Caco-2 (cell line): Measurements from ENCODE around the gene ZNF576. TPM values are rescaled to one million over a fixed set of nuclear protein-coding genes. Genes with fewer than 3 reads are reported as not detected.

ENCODE experiments used
- BruUV-seq: library from RNA; stranded (reverse); fragments of 400-500 nt; replicated peaks from 2 replicates; lab custom pipeline; 2021; lab: Mats Ljungman, UMichigan
- CTCF ChIA-PET: fragments of 300-600 bp; sonication (Branson Sonifier 250); formaldehyde crosslinking; loops from one replicate; lab custom pipeline; 2022; ENCODE audit warnings: antibody characterized with exemption; lab: Charles Lee
- POLR2A ChIA-PET: fragments of 300-600 bp; sonication (Branson Sonifier 250); formaldehyde crosslinking; loops from one replicate; lab custom pipeline; 2022; ENCODE audit warnings: antibody characterized with exemption; lab: Charles Lee
- DNase-seq, 2 experiments: peaks; one replicate each; pipeline versions ENCODE4 v3.0.0 to v3.0.0-alpha.2; 2020 to 2022
- H3K27me3 ChIP-seq: replicated peaks from 2 replicates; pipeline ENCODE4 v1.6.0; 2011; ENCODE audit warnings: low read length; ENCODE audit not compliant: control insufficient read depth, insufficient read depth
- H3K36me3 ChIP-seq: 2 replicates; pipeline ENCODE4 v1.5.1; 2011; ENCODE audit warnings: low read length; ENCODE audit not compliant: control insufficient read depth, insufficient read depth
- H3K4me1 ChIP-seq: fragments of 250-450 bp; sonication (Bioruptor Pico); 2 replicates; pipeline ENCODE4 v1.5.1; 2020; ENCODE audit warnings: mild to moderate bottlenecking
- H3K4me3 ChIP-seq: 2 replicates; pipeline ENCODE4 v1.5.1; 2011; ENCODE audit warnings: low read depth, mild to moderate bottlenecking, control low read depth, low read length
- H3K9me3 ChIP-seq: fragments of 250-450 bp; sonication (Bioruptor Pico); 2 replicates; pipeline ENCODE4 v1.5.1; 2020; ENCODE audit warnings: mild to moderate bottlenecking, moderate library complexity
- H3K27ac Mint-ChIP-seq: one replicate; pipeline ENCODE4 v1.8.0; 2022; ENCODE audit warnings: mixed read lengths; ENCODE audit not compliant: unreplicated experiment
- H3K27me3 Mint-ChIP-seq: one replicate; pipeline ENCODE4 v1.8.0; 2022; ENCODE audit warnings: mixed read lengths; ENCODE audit not compliant: insufficient read depth, unreplicated experiment
- H3K36me3 Mint-ChIP-seq: one replicate; pipeline ENCODE4 v1.8.0; 2022; ENCODE audit warnings: mild to moderate bottlenecking, mixed read lengths; ENCODE audit not compliant: insufficient read depth, unreplicated experiment
- H3K4me1 Mint-ChIP-seq: one replicate; pipeline ENCODE4 v1.8.0; 2022; ENCODE audit warnings: low read depth, mixed read lengths; ENCODE audit not compliant: unreplicated experiment
- H3K4me3 Mint-ChIP-seq: one replicate; pipeline ENCODE4 v1.8.0; 2022; ENCODE audit warnings: mild to moderate bottlenecking, moderate library complexity, mixed read lengths; ENCODE audit not compliant: unreplicated experiment
- H3K9me3 Mint-ChIP-seq: one replicate; pipeline ENCODE4 v1.8.0; 2022; ENCODE audit warnings: mixed read lengths; ENCODE audit not compliant: unreplicated experiment
- CTCF ChIP-seq, 2 experiments: fragments of 200-600 bp in 1 of 2; IDR thresholded peaks; 1 replicate in 1 of 2; 2 replicates in 1 of 2; pipeline versions ENCODE4 v1.5.1 to v1.8.0; 2011 to 2022; ENCODE audit warnings: antibody characterized with exemption in 1 of 2, control low read depth in 1 of 2, inconsistent platforms in 1 of 2, low read depth in 1 of 2, low read length in 1 of 2, mild to moderate bottlenecking in 1 of 2, moderate library complexity in 1 of 2; ENCODE audit not compliant: insufficient read depth in 1 of 2, severe bottlenecking in 1 of 2, unreplicated experiment in 1 of 2
- intact Hi-C: fragments of 100-400 bp; cut with micrococcal nuclease; formaldehyde crosslinking; loops from one replicate; pipeline ENCODE4 v1.10.0; 2022; ENCODE audit not compliant: unreplicated experiment
- total RNA-seq: library from RNA; stranded (reverse); gene quantifications from 2 replicates; pipeline ENCODE4 v1.2.3, GENCODE V29; 2022

The ZNF576 gene
- total RNA-seq, 1 experiment from 2014 or later = 13.2 TPM

- no TSS peak for BruUV-seq
- POLR2A ChIA-PET = interaction anchor here (0.6 kb wide), 1 partner anchor 1110 kb away, joined by 4 read pairs; no protein-coding TSS in a partner anchor
- no peaks in the 10 kb centered on the region for H3K27me3 ChIP-seq
- intact Hi-C loops = no loop called here
- no peak overlapping the region for H3K4me3 ChIP-seq
- Mint-ChIP-seq H3K4me3 (no peak overlapping the region), H3K4me1 (peaks cover 10% of the 10 kb centered on the region), H3K27me3 (no peaks in the 10 kb centered on the region), H3K27ac (no peak overlapping the region), H3K36me3 (peaks cover 43% of the 10 kb centered on the region), H3K9me3 (no peaks in the 10 kb centered on the region)
- CTCF ChIA-PET = no interaction called here
- H3K9me3 ChIP-seq = no peaks in the 10 kb centered on the region
- no peak for DNase-seq
- TF ChIP-seq CTCF (IDR thresholded peaks at IDR 0.05; ENCODE audit: insufficient read depth in 1 of 2, low read depth in 1 of 2, low read length in 1 of 2, severe bottlenecking in 1 of 2, unreplicated experiment in 1 of 2) = no peak
- peaks cover 1% of the 10 kb centered on the region; the same call in 1 of the 2 replicates for H3K36me3 ChIP-seq
- H3K4me1 ChIP-seq = no peaks in the 10 kb centered on the region
Observed at GRCh38 chr19:43610493-43610892, 14.1 kb downstream of the ZNF576 start.

GRCh38 chr19:43611788-43612187, 15.4 kb downstream of the ZNF576 start, which contains the start of gene SRRM5:
Gene SRRM5, plus strand, starts transcription at chr19:43612088. Its CDS starts 34 bp downstream, at chr19:43612122.
- Histone ChIP-seq H3K27me3 (no peaks in the 10 kb centered on the region), H3K4me3 (no peak within 1 kb of the TSS), H3K36me3 (peaks cover 1% of the 10 kb centered on the region; the same call in 1 of the 2 replicates), H3K9me3 (no peaks in the 10 kb centered on the region), H3K4me1 (no peaks in the 10 kb centered on the region)
- H3K36me3 Mint-ChIP-seq = peaks cover 40% of the 10 kb centered on the region
- no peaks in the 10 kb centered on the region for H3K9me3 Mint-ChIP-seq
- TF ChIP-seq CTCF (IDR thresholded peaks at IDR 0.05; ENCODE audit: insufficient read depth in 1 of 2, low read depth in 1 of 2, low read length in 1 of 2, severe bottlenecking in 1 of 2, unreplicated experiment in 1 of 2) = no peak
- H3K27me3 Mint-ChIP-seq = no peaks in the 10 kb centered on the region
- DNase-seq = no peak
- CTCF ChIA-PET = no interaction called here
- no peak within 1 kb of the TSS for H3K4me3 Mint-ChIP-seq
- H3K27ac Mint-ChIP-seq = no peak within 1 kb of the TSS
- peaks cover 10% of the 10 kb centered on the region for H3K4me1 Mint-ChIP-seq
- POLR2A ChIA-PET = no interaction called here
- intact Hi-C loops = no loop called here
- BruUV-seq = no TSS peak

GRCh38 chr19:43612374-43612773, 16.0 kb downstream of the ZNF576 start:
- Histone ChIP-seq H3K4me3 (no peak overlapping the region), H3K27me3 (no peaks in the 10 kb centered on the region), H3K9me3 (no peaks in the 10 kb centered on the region), H3K4me1 (no peaks in the 10 kb centered on the region), H3K36me3 (peaks cover 1% of the 10 kb centered on the region; the same call in 1 of the 2 replicates)
- no peaks in the 10 kb centered on the region for H3K9me3 Mint-ChIP-seq
- H3K4me3 Mint-ChIP-seq = no peak overlapping the region
- no TSS peak for BruUV-seq
- peaks cover 37% of the 10 kb centered on the region for H3K36me3 Mint-ChIP-seq
- no peak for DNase-seq
- no peak overlapping the region for H3K27ac Mint-ChIP-seq
- intact Hi-C loops = no loop called here
- TF ChIP-seq CTCF (IDR thresholded peaks at IDR 0.05; ENCODE audit: insufficient read depth in 1 of 2, low read depth in 1 of 2, low read length in 1 of 2, severe bottlenecking in 1 of 2, unreplicated experiment in 1 of 2) = no peak
- ChIA-PET POLR2A (no interaction called here), CTCF (no interaction called here)
- H3K27me3 Mint-ChIP-seq = no peaks in the 10 kb centered on the region
- peaks cover 10% of the 10 kb centered on the region for H3K4me1 Mint-ChIP-seq
